OCI-LY7 (cell line): ENCODE measurements around the gene DMXL1.

Source experiments
- CTCF ChIP-seq: fragments of 200-600 bp; sonication (generic); conservative IDR thresholded peaks from 2 replicates; pipeline ENCODE4 v1.5.1; 2014; ENCODE audit warnings: mild to moderate bottlenecking, antibody characterized with exemption, low read length, moderate library complexity, mixed read lengths
- EZH2phosphoT487 ChIP-seq: fragments of 200-600 bp; sonication (generic); IDR thresholded peaks from 2 replicates; pipeline ENCODE4 v1.6.1; 2018; ENCODE audit warnings: low read depth, borderline replicate concordance, mild to moderate bottlenecking, mixed run types, antibody characterized with exemption, low read length, moderate library complexity, mixed read lengths

- no peak for TF ChIP-seq CTCF
- no peak for TF ChIP-seq EZH2phosphoT487
Observed at GRCh38 chr5:119070828-119071560, at the start of gene DMXL1.
